SK-N-SH (cell line): ENCODE data around the gene CLPSL1.

Experiments used
- CTCF ChIP-seq: fragments of 200-600 bp; sonication (generic); IDR thresholded peaks from 2 replicates; pipeline ENCODE4 v1.6.1; 2017; ENCODE audit warnings: antibody characterized with exemption, mild to moderate bottlenecking, moderate library complexity
- GABPA ChIP-seq: IDR thresholded peaks from 2 replicates; pipeline ENCODE4 v1.4.0; 2012; ENCODE audit warnings: low read depth, mild to moderate bottlenecking
- MEF2A ChIP-seq: IDR thresholded peaks from 2 replicates; pipeline ENCODE4 v1.4.0; 2012; ENCODE audit warnings: low read depth, borderline replicate concordance

- TF ChIP-seq CTCF (no peak), MEF2A (no peak), GABPA (no peak)
Measured at GRCh38 chr6:35808688-35809087, 27.9 kb downstream of the CLPSL1 start.
